ENCODE data around the gene LRRC74B.

The LRRC74B gene

GRCh38 chr22:21064917-21065864 lies 19.4 kb downstream of the LRRC74B start:
- H3K4me2 ChIP-seq (ENCODE audit: low read length) = no peak overlapping the region

GRCh38 chr22:21067075-21067900 lies 21.5 kb downstream of the LRRC74B start:
- Histone ChIP-seq H3K9ac (ENCODE audit: low read length) (no peak overlapping the region), H3K27ac (ENCODE audit: low read depth, low read length, poor library complexity, severe bottlenecking) (no peak overlapping the region), H3K36me3 (ENCODE audit: insufficient read depth, low read length) (no peaks in the 10 kb centered on the region), H3F3A (ENCODE audit: insufficient read depth, low read length) (no peaks in the 10 kb centered on the region), H3K27me3 (ENCODE audit: insufficient read depth, low read length) (no peaks in the 10 kb centered on the region; the same call in 1 of the 2 replicates), H3K4me3 (ENCODE audit: low read depth, low read length, poor library complexity, severe bottlenecking) (no peak overlapping the region), H3K9me3 (ENCODE audit: low read length) (no peaks in the 10 kb centered on the region), H2AFZ (ENCODE audit: low read length) (no peak overlapping the region), H3K9me2 (ENCODE audit: low read depth, low read length) (no peaks in the 10 kb centered on the region), H3K79me2 (ENCODE audit: insufficient read depth, low read length) (no peaks in the 10 kb centered on the region), H4K20me1 (ENCODE audit: insufficient read depth, low read length) (no peaks in the 10 kb centered on the region), H3K4me2 (ENCODE audit: low read length) (no peak overlapping the region), H3K4me1 (ENCODE audit: insufficient read depth, low read length, severe bottlenecking) (no peaks in the 10 kb centered on the region)
- no peak for TF ChIP-seq CTCF (IDR thresholded peaks at IDR 0.05; ENCODE audit: low read length)
- TF ChIP-seq EZH2 (IDR thresholded peaks at IDR 0.05; ENCODE audit: borderline replicate concordance, low read length) = no peak

More at GRCh38 chr22:21064917-21065864, 19.4 kb downstream of the LRRC74B start:
- Histone ChIP-seq H3K9me2 (ENCODE audit: low read depth, low read length) (no peaks in the 10 kb centered on the region), H3K79me2 (ENCODE audit: insufficient read depth, low read length) (no peaks in the 10 kb centered on the region), H2AFZ (ENCODE audit: low read length) (no peak overlapping the region), H3K27ac (ENCODE audit: low read depth, low read length, poor library complexity, severe bottlenecking) (no peak overlapping the region), H3K9ac (ENCODE audit: low read length) (no peak overlapping the region), H3K36me3 (ENCODE audit: insufficient read depth, low read length) (no peaks in the 10 kb centered on the region), H3K4me1 (ENCODE audit: insufficient read depth, low read length, severe bottlenecking) (no peaks in the 10 kb centered on the region), H4K20me1 (ENCODE audit: insufficient read depth, low read length) (no peaks in the 10 kb centered on the region), H3K9me3 (ENCODE audit: low read length) (no peaks in the 10 kb centered on the region), H3F3A (ENCODE audit: insufficient read depth, low read length) (no peaks in the 10 kb centered on the region), H3K4me3 (ENCODE audit: low read depth, low read length, poor library complexity, severe bottlenecking) (no peak overlapping the region), H3K27me3 (ENCODE audit: insufficient read depth, low read length) (no peaks in the 10 kb centered on the region)
- TF ChIP-seq CTCF (IDR thresholded peaks at IDR 0.05; ENCODE audit: low read length) (no peak), EZH2 (IDR thresholded peaks at IDR 0.05; ENCODE audit: borderline replicate concordance, low read length) (no peak)

- Histone ChIP-seq H3K4me2 (ENCODE audit: low read length) (no peak overlapping the region), H3K9me3 (ENCODE audit: low read length) (no peaks in the 10 kb centered on the region), H3K9ac (ENCODE audit: low read length) (no peak overlapping the region), H3F3A (ENCODE audit: insufficient read depth, low read length) (no peaks in the 10 kb centered on the region), H3K36me3 (ENCODE audit: insufficient read depth, low read length) (no peaks in the 10 kb centered on the region; the same call in 1 of the 2 replicates), H3K79me2 (ENCODE audit: insufficient read depth, low read length) (no peaks in the 10 kb centered on the region), H3K9me2 (ENCODE audit: low read depth, low read length) (no peaks in the 10 kb centered on the region), H3K27ac (ENCODE audit: low read depth, low read length, poor library complexity, severe bottlenecking) (no peak overlapping the region), H3K27me3 (ENCODE audit: insufficient read depth, low read length) (no peaks in the 10 kb centered on the region; the same call in 1 of the 2 replicates), H4K20me1 (ENCODE audit: insufficient read depth, low read length) (no peaks in the 10 kb centered on the region), H3K4me3 (ENCODE audit: low read depth, low read length, poor library complexity, severe bottlenecking) (no peak overlapping the region), H2AFZ (ENCODE audit: low read length) (no peak overlapping the region), H3K4me1 (ENCODE audit: insufficient read depth, low read length, severe bottlenecking) (no peaks in the 10 kb centered on the region)
- no peak for TF ChIP-seq EZH2 (IDR thresholded peaks at IDR 0.05; ENCODE audit: borderline replicate concordance, low read length)
- TF ChIP-seq CTCF (IDR thresholded peaks at IDR 0.05; ENCODE audit: low read length) = no peak
Observed at GRCh38 chr22:21067901-21068680, 22.3 kb downstream of the LRRC74B start.
